ENCODE data around the gene ZNF70.
A peak's percentile ranks its signal among the peaks of the same experiment; 100 is the strongest.

Gene ZNF70

DNA sequence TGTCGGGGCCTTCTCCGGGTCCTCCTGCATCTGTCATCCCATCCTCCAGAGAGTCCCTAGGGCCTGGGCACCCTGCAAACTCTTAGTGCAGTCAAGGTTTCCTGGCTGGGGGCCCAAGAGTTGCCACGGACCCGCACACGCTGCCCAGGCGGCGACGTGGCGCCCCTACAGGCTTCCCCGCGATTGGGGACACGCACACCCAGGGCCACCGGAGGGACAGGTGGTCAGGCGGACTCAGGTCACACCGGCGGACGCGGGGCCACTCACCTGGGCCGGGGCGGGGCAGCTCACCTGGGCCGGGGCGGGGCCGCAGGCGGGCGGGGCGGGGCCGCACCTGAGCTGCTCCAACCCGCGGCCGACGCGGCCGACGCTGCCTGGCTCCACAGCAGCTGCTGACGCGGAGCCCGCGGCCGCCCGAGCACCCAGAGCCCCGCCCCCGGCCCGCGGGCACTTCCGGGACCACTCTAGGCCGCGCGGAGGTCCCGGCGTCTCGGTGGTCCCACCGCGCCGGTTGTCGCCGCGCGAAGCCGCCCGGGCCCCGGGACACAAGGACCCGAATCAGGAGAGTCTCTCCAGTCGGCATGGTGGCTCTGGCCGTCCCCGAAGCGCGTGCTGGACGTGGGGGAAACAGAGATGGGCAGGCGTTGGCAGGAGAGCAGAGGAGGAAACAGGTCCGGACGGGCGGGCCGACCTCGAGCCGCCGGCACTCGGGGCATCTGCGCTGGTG, at the start of gene ZNF70:
TSS of gene ZNF70 (minus strand) at position 399 of the 727 bp plus-strand sequence. CDS start 5,972 bp downstream, outside the sequence.
- peak; percentile 78 for DNase-seq (ENCODE audit: low spot score)

DNA sequence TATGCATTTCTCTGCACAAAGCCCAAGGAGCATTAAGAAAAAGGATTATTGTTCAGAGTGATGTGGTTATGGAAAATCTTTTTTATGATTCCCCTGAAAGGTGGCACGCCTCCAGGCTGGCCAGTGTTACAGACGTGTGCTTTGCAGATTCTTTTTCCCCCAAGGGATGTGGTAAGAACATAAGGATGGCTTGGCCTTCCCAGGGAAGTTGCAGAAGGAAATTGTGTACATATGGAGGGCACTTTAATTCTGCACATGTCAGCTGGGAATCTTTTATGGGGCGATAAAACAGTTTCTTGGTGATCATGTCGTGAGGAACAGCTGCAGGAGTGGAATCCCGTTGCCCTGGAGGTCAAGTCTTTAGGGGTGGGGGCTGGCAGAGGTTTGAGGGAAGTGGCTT, 45.5 kb upstream of the ZNF70 start:
- no peak for DNase-seq (ENCODE audit: low spot score)

DNA sequence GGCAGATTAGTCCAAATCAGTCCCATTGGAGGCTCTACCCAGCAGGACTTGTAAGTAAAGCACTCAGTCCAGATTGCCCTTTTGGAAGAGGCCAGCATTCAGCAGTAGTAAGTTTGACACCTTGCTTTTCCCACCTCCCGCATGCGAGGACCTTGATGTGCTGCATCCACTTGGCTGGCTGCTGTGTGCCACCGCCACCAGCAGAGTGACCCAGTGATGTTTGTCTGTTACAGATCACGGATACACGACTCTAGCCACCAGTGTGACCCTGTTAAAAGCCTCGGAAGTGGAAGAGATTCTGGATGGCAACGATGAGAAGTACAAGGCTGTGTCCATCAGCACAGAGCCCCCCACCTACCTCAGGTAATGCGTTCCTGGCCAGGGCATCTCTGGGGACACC, 42.4 kb upstream of the ZNF70 start:
- no peak for DNase-seq (ENCODE audit: low spot score)

DNA sequence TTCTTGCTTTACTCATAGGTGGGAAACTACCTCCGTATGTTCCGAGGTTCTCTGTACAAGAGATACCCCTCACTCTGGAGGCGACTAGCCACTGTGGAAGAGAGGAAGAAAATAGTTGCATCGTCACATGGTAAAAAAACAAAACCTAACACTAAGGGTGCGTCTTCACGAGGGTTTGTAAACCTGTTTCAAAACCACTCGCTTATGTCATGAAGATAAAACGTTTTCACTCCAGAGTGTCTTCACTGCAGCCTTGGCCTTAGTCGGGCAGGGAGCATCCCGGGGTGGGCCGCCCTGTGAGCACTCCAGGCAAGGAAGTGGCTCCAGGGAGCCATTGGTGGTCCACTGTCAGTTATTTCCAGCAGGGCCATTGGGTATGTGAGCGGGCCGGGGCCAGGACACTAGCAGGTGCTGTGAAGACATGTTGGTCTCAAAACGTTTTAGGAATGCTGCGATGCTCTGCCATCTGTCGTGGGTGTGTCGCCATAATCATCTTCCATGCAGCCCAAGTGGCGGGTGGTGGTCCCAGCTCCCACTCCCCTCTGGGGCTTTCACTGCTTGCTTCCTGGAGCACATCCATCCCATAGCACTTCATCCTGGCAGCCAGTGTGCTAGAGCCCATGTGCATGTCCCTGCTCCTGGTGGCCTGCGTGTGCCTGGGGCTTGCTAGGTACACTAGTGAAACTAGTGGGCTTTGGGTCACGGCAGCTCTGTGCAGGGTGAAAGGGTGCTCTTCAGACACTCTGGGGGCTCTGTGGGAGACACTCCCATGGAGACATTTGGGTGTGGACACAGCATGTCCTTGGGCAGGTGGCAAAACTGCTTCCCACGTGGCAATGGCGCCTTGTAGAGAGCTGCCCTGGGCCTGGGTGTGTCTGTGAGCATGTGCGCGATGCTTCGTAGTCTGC, 41.1 kb upstream of the ZNF70 start:
- DNase-seq (ENCODE audit: low spot score), result no peak

DNA sequence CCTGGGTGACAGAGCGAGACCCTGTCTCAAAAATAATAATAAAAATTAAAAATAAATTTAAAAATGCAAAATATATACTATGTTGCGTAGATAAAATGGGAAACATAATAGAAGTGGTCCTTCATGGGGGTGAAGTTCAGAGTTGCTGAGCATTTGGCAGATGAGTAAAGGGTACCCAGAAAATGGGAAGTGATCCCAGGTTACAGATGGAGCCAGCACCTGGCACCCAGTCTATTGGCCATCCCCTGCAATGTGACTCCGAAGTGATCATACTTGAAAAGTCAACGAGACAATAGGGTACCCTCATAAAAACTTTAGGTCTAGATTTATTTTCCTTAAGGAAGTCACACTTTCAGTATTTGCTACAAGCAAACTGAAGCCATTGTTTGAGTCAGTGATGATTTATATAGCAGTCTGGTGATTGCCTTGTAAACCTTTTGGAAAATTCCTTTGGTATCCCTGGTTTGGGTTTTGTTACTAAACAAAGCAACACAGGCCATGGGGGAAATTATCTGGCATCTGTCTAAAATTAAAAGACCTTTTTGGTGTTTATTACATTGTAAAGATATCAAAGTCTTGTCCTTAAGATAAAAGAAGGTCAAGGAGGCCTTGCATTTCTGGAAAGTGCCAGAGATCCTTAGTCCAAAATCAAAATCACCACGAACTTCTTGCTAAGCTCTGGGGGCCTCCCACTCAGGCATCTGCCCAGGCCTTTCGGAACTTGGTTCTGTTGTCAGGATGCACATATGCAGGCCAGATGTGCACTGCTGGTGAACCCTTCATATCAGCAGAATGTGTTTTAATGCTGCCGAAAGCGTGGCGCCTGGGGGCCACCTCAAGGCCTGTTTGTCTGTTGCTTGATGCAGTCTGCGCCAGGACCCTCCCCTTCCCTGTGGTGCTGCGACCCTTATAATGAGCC, 40.2 kb upstream of the ZNF70 start:
- no peak for DNase-seq (ENCODE audit: low spot score)

DNA sequence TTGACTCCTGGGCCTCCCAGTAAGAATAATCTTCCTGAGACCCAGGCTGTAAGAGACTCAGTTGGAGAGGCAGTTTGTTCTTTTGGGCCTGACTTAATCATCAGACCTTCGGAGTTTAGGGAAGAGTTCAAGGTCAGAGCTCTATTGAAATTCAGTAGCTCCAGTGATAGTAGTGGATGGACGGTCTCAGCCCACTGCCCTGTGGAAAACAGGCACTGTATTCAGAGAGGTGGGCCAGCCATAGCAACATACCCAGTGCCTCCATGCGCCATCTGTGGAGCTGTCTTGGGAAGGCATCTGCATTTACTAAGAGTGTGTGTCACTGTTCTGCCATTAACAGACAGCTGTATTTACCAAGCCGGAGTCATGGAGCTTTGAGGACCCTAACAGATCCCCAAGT, 38.7 kb upstream of the ZNF70 start:
- DNase-seq (ENCODE audit: low spot score), result no peak

DNA sequence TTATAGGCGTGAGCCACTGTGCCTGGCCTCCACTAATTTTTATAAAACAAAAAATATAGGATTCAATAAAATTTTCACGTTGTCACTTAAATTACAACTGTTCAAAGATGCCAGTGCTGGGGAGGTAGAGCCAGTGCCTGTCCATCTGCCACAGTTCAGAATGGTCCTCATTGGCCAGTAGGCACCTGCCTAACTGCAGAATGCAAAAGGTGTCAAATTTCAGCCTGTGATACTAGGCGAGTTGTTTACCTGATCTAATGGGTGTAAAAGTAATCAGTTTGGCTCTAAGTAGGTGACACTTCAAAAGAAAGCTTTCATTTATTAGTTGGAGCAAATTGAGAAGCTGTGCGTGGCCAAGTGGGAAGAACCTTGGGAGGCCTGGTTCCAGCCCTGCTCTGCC, 38.2 kb upstream of the ZNF70 start:
- no peak for DNase-seq (ENCODE audit: low spot score)

DNA sequence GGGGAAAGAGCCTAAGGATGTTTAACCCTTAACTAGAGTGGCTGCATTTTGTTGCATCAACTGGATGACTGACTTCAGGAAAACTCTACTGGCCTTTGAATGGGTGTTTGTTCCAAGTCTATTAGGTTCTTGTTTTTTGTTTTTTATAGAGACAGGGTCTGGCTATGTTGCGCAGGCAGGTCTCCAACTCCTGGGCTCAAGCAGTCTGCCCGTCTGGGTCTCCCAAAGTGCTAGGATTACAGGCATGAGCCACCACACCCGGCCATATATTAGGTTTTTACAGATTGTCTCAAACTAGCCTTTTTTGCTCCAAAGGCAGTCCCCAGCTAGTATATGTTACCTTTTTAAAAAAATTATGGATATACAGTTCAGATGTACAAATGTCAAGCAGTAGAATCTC, 37.0 kb upstream of the ZNF70 start:
- no peak for DNase-seq (ENCODE audit: low spot score)

DNA sequence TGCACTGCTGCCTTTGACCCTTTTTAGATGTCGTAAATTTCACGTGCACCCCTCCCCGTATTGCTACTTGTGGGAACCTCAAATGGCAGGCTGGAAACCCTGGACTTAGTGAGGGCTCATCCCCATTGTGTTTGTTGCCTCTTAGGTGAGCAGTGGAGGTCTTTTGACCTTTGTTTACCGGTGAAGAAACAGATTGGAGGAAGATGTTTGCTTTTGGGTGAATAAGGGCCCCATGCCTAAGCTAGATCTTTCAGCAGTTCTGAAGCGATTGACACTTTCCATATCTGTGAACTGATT, 36.6 kb upstream of the ZNF70 start:
- no peak for DNase-seq (ENCODE audit: low spot score)

DNA sequence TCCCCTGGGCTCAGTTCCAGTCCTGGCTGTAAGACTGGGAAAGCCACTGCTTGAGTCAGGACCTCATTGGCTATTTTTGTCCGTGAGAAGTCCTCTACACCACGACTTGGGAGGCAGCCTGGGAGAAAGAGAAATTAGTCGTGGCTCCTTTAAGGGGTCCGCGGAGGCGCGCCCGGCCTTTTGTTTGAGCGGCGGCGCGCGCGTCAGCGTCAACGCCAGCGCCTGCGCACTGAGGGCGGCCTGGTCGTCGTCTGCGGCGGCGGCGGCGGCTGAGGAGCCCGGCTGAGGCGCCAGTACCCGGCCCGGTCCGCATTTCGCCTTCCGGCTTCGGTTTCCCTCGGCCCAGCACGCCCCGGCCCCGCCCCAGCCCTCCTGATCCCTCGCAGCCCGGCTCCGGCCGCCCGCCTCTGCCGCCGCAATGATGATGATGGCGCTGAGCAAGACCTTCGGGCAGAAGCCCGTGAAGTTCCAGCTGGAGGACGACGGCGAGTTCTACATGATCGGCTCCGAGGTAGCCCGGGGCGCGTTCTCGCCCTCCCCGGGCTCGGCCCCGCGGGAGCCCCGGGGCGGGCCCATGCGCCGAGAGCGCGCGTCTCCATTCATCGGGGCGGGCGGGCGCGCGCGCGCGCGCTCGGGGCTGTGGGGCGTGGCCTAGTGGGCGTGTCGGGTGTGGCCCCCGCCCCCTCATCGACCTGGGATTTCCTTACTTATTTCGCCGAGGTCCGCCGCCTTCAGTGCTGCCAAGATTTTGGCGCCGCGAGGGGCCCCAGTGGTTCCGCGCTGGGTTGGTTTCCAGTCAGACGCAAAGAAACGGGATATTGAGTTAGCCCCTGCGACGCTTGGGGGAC, 36.1 kb upstream of the ZNF70 start, which contains the start of gene SMARCB1:
TSS of gene SMARCB1 (plus strand) at position 215 of the 848 bp plus-strand sequence. CDS start at position 419, 204 bp downstream.
- DNase-seq (ENCODE audit: low spot score), result peak; percentile 87

DNA sequence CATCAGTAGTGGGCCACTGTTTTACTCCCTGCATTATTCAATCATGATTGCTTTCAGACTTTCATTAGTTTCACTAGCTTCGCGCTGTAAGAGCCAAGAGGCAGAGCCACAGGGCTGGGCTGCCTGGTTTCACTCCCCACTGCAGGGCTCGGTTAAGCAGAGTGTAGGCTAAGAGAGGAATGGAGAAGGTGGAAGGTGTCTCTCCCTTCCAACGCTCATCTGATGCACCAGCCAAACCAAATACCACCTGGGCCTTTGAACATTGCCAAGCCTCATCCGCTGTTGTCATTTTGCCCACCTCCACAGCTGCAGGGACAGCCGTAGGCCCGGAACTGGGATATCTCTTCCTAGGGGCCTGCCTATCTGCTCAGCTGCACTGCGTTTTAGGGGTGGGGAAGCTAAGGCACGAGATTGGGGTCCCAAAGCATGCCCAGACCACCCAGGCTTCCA, 35.4 kb upstream of the ZNF70 start:
- DNase-seq (ENCODE audit: low spot score), result no peak

DNA sequence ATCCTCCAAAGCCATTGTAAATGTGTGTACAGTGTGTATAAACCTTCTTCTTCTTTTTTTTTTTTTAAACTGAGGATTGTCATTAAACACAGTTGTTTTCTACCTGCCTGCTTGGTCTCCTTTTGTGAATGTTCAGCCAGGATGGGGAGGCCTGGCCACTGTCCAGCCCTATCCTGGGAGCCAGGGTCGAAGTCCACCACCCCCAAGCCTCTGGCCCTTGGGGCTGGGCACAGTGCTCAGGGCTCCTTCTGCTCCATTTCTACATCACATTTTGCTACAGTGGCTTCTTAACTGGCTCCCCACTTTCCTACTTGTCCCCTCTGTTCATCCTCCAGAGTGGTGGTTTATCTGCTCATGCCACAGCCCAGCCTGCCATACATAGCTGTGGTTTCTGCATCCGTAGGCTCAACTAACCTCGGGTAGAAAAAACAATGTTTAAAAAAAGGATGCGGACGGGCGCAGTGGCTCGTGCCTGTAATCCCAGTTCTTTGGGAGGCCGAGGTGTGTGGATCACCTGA, 33.4 kb upstream of the ZNF70 start:
- DNase-seq (ENCODE audit: low spot score), result no peak

DNA sequence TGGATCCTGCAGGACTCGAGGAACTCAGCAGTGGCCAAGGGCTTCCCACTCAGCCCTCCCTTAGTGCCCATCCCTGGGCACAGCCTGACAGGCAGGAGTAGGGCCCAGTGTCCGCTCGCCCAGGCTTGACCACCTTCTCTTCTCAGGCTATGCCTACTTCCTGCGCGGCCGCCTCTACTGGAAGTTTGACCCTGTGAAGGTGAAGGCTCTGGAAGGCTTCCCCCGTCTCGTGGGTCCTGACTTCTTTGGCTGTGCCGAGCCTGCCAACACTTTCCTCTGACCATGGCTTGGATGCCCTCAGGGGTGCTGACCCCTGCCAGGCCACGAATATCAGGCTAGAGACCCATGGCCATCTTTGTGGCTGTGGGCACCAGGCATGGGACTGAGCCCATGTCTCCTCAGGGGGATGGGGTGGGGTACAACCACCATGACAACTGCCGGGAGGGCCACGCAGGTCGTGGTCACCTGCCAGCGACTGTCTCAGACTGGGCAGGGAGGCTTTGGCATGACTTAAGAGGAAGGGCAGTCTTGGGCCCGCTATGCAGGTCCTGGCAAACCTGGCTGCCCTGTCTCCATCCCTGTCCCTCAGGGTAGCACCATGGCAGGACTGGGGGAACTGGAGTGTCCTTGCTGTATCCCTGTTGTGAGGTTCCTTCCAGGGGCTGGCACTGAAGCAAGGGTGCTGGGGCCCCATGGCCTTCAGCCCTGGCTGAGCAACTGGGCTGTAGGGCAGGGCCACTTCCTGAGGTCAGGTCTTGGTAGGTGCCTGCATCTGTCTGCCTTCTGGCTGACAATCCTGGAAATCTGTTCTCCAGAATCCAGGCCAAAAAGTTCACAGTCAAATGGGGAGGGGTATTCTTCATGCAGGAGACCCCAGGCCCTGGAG, 32.6 kb upstream of the ZNF70 start:
- no peak for DNase-seq (ENCODE audit: low spot score)

DNA sequence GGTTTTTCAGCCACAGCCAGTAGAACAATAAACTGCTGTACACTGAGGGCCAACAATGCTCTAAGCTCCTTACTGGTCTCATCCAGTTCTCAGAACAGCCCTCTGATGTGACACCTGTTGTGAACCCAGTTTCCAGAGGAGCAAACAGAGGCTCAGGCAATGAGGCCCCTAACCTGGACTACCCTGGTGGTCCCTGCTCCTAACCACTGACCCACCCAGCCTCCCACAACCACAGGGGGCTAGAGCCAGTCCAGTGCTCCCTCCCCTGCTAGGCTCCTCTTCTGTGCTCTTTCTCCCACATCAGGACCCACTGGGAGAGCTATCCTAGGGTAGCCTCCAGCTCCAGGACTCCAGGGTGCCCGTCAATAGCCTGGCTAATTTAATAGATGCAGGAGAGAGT, 31.8 kb upstream of the ZNF70 start:
- no peak for DNase-seq (ENCODE audit: low spot score)

DNA sequence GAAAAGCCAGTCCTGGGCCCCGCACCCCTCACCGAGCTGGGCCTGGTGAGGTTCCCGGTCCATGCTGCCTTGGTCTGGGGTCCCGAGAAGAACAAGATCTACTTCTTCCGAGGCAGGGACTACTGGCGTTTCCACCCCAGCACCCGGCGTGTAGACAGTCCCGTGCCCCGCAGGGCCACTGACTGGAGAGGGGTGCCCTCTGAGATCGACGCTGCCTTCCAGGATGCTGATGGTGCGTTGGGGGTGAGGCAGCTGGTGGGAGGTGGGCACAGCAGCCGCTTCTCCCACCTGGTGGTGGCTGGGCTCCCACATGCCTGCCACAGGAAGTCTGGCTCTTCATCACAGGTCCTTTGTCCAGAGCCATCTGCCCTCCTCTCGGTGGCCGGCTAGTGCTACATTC, 31.3 kb upstream of the ZNF70 start:
- no peak for DNase-seq (ENCODE audit: low spot score)

DNA sequence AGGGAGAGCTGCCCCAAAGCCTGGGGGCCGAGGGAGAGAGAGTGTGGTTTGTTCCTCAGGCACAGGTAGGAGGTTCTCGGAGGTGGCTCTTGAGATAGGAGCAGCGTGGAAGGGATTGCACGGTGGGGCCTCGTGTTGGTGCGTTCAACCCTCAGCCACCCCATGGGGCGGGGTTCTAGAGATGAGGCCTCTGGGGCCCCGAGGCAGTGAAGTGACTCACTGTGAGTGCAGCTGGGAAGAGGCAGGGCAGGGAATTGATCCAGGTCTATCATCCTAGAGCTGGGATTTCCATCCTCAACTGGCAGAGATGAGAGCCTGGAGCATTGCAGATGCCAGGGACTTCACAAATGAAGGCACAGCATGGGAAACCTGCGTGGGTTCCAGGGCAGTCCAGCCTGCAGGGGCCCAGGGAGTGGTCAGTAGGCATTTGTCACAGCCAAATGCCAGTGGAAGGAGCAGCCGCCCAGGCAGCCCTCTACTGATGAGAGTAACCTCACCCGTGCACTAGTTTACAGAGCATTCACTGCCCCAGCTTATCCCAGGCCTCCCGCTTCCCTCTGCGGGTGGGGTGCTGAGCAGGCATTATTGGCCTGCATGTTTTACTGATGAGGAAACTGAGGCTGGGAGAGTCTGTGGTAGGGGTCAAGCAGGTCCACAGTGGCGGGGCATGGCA, 30.7 kb upstream of the ZNF70 start:
- no peak for DNase-seq (ENCODE audit: low spot score)

DNA sequence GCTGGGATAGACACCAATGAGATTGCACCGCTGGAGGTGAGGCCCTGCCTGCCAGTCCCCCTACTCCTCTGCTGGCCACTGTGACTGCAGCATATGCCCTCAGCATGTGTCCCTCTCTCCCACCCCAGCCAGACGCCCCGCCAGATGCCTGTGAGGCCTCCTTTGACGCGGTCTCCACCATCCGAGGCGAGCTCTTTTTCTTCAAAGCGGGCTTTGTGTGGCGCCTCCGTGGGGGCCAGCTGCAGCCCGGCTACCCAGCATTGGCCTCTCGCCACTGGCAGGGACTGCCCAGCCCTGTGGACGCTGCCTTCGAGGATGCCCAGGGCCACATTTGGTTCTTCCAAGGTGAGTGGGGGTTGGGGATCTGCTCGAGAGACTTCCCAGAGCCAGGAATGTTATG, 30.2 kb upstream of the ZNF70 start:
- no peak for DNase-seq (ENCODE audit: low spot score)

DNA sequence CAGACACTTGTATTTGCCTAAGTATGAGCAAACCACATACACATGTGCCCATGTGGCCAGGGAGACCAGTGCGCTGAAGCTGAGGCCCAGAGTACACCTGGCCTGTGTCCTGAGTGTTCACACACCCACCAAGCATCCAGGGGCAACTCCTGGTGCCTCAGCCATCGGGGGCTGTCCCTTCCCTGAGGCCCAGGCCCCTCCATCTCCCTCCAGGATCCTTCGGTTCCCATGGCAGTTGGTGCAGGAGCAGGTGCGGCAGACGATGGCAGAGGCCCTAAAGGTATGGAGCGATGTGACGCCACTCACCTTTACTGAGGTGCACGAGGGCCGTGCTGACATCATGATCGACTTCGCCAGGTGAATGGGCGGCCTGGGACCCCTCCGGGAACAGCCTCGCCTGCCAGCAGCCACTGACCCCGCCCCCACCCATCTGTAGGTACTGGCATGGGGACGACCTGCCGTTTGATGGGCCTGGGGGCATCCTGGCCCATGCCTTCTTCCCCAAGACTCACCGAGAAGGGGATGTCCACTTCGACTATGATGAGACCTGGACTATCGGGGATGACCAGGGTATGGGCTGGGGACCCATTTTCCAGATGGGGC, 29.3 kb upstream of the ZNF70 start:
- no peak for DNase-seq (ENCODE audit: low spot score)

DNA sequence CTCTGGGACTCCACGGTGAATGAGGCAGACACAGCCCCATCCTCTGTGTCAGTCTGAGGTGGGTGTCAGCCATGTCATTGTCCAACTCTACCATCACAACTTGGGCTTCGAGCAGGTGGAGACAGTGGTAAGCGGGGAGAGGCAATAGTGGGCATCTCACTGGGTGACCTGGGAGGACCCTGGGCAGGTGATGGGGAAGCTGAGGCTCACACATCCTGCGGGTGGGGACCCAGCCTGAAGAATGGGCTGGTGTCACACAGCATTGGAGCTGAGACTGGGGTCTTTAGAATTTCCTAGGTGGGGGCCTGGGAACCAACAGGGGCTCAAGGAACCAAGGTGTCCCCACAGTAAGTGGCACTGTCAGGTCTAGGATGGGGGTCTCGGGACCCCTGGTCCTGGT, 28.8 kb upstream of the ZNF70 start:
- no peak for DNase-seq (ENCODE audit: low spot score)

All from hematopoietic multipotent progenitor cell treated with erythropoietin and hydrocortisone succinate and interleukin-3 and kit ligand, for 15 days (in vitro differentiated cells).